H1 (cell line): ENCODE results near the gene CST9L. TPM values are rescaled to one million over a fixed set of nuclear protein-coding genes. Genes with fewer than 3 reads are reported as not detected.
A peak's percentile ranks its signal among the peaks of the same experiment; 100 is the strongest.

Experiments
- CTCF ChIA-PET: fragments of 300-600 bp; sonication (Branson Sonifier 250); formaldehyde crosslinking; loops from one replicate; lab custom pipeline; 2021; ENCODE audit not compliant: partially characterized antibody; lab: Charles Lee
- POLR2A ChIA-PET: fragments of 300-600 bp; sonication (Branson Sonifier 250); formaldehyde crosslinking; loops from one replicate; lab custom pipeline; 2021; ENCODE audit warnings: inconsistent platforms; ENCODE audit not compliant: partially characterized antibody; lab: Charles Lee
- DNase-seq, 2 experiments: peaks; one replicate each; pipeline versions ENCODE4 v3.0.0 to v3.0.0-alpha.2; 2010 to 2022; ENCODE audit warnings: low spot score in 2 of 2, low read depth in 1 of 2, mixed read lengths in 1 of 2
- FAIRE-seq: peaks from 2 replicates; lab custom pipeline; 2011; peaks lifted over from hg19 to GRCh38; lab: Jason Lieb, UNC
- H2AFZ ChIP-seq: 2 replicates; pipeline ENCODE4 v1.8.1; 2012; ENCODE audit warnings: low read length, inconsistent platforms
- H2AK5ac ChIP-seq: 2 replicates; pipeline ENCODE4 v1.6.1; 2013; ENCODE audit warnings: low read depth, low read length
- H2BK120ac ChIP-seq: replicated peaks from 2 replicates; pipeline ENCODE3; 2013; ENCODE audit warnings: low read depth, low read length, inconsistent platforms
- H2BK12ac ChIP-seq: 2 replicates; pipeline ENCODE4 v1.6.1; 2013; ENCODE audit warnings: low read depth, low read length
- H2BK15ac ChIP-seq: 2 replicates; pipeline ENCODE4 v1.6.1; 2013; ENCODE audit warnings: low read length
- H2BK20ac ChIP-seq: 2 replicates; pipeline ENCODE4 v1.6.1; 2013; ENCODE audit warnings: low read length
- H2BK5ac ChIP-seq: 2 replicates; pipeline ENCODE4 v1.6.1; 2013; ENCODE audit warnings: low read depth, low read length
- H3K14ac ChIP-seq: 2 replicates; pipeline ENCODE4 v1.6.1; 2013; ENCODE audit warnings: inconsistent platforms; ENCODE audit not compliant: insufficient read length
- H3K18ac ChIP-seq: 2 replicates; pipeline ENCODE4 v1.6.1; 2013; ENCODE audit warnings: low read length; ENCODE audit errors: extremely low read depth
- H3K23ac ChIP-seq: 2 replicates; pipeline ENCODE4 v1.6.1; 2013; ENCODE audit warnings: inconsistent platforms; ENCODE audit not compliant: insufficient read length
- H3K23me2 ChIP-seq: 2 replicates; pipeline ENCODE4 v1.6.1; 2013; ENCODE audit warnings: low read depth, low read length
- H3K27ac ChIP-seq: 2 replicates; pipeline ENCODE4 v1.6.1; 2011; ENCODE audit warnings: low read depth, low read length, inconsistent platforms
- H3K27me3 ChIP-seq, 4 experiments: replicated peaks in 1 of 4; 1 replicate in 1 of 4; 2 replicates in 3 of 4; pipeline versions ENCODE4 v1.6.1 to v1.8.1; 2011 to 2013; ENCODE audit warnings: low read length in 3 of 4, mild to moderate bottlenecking in 3 of 4, inconsistent platforms in 2 of 4, mixed read lengths in 2 of 4, moderate library complexity in 1 of 4; ENCODE audit not compliant: control insufficient read depth in 3 of 4, insufficient read depth in 3 of 4; ENCODE audit errors: extremely low read depth in 1 of 4
- H3K36me3 ChIP-seq, 4 experiments: 2 replicates each; pipeline versions ENCODE4 v1.6.1 to v1.8.1; 2011 to 2013; ENCODE audit warnings: mild to moderate bottlenecking in 4 of 4, low read length in 3 of 4, moderate library complexity in 2 of 4, control low read depth in 1 of 4, inconsistent platforms in 1 of 4; ENCODE audit not compliant: insufficient read depth in 4 of 4, control insufficient read depth in 2 of 4
- H3K4ac ChIP-seq: replicated peaks from 2 replicates; pipeline ENCODE3; 2013; ENCODE audit warnings: low read length, low read depth, mixed read lengths, inconsistent platforms; ENCODE audit not compliant: insufficient read length
- H3K4me1 ChIP-seq, 4 experiments: replicated peaks in 1 of 4; 1 replicate in 1 of 4; 2 replicates in 3 of 4; pipeline versions ENCODE4 v1.6.1 to v1.8.1; 2011 to 2013; ENCODE audit warnings: low read length in 3 of 4, inconsistent platforms in 2 of 4, mixed read lengths in 1 of 4; ENCODE audit not compliant: insufficient read depth in 4 of 4, control insufficient read depth in 3 of 4
- H3K4me2 ChIP-seq, 2 experiments: 2 replicates each; pipeline versions ENCODE4 v1.6.1 to v1.8.1; 2011 to 2013; ENCODE audit warnings: low read depth in 2 of 2, low read length in 2 of 2, control low read depth in 1 of 2, inconsistent platforms in 1 of 2, mild to moderate bottlenecking in 1 of 2; ENCODE audit not compliant: insufficient read depth in 1 of 2
- H3K4me3 ChIP-seq, 4 experiments: fragments of 200-600, 300-600 bp in 1 of 4; sonication (generic), shearing (Covaris generic), sonication (Bioruptor Twin) in 1 of 4; 2 replicates each; pipeline versions ENCODE4 v1.5.1 to v1.8.1; 2011 to 2016; ENCODE audit warnings: low read length in 4 of 4, low read depth in 3 of 4, control low read depth in 2 of 4, inconsistent platforms in 2 of 4, mild to moderate bottlenecking in 2 of 4, mixed read lengths in 1 of 4, moderate library complexity in 1 of 4; ENCODE audit not compliant: insufficient read depth in 2 of 4; ENCODE audit errors: extremely low read depth in 1 of 4
- H3K56ac ChIP-seq: replicated peaks from 2 replicates; pipeline ENCODE3; 2013; ENCODE audit warnings: low read depth, mild to moderate bottlenecking, mixed read lengths, low read length, inconsistent platforms; ENCODE audit not compliant: insufficient read length
- H3K79me1 ChIP-seq: 2 replicates; pipeline ENCODE4 v1.6.1; 2013; ENCODE audit warnings: low read depth, low read length, control low read depth
- H3K79me2 ChIP-seq, 2 experiments: 2 replicates each; pipeline versions ENCODE4 v1.6.1 to v1.8.1; 2012 to 2013; ENCODE audit warnings: low read length in 2 of 2, mild to moderate bottlenecking in 2 of 2, inconsistent platforms in 1 of 2; ENCODE audit not compliant: insufficient read depth in 2 of 2, control insufficient read depth in 1 of 2
- H3K9ac ChIP-seq, 4 experiments: replicated peaks in 1 of 4; 1 replicate in 1 of 4; 2 replicates in 3 of 4; pipeline versions ENCODE4 v1.6.1 to v1.8.1; 2011 to 2013; ENCODE audit warnings: low read depth in 3 of 4, low read length in 3 of 4, control low read depth in 2 of 4, mild to moderate bottlenecking in 2 of 4, moderate library complexity in 2 of 4, inconsistent platforms in 1 of 4; ENCODE audit errors: extremely low read depth in 1 of 4
- H3K9me3 ChIP-seq, 2 experiments: 2 replicates each; pipeline versions ENCODE4 v1.6.1 to v1.8.1; 2012 to 2013; ENCODE audit warnings: mild to moderate bottlenecking in 2 of 2, moderate library complexity in 2 of 2, control low read depth in 1 of 2, inconsistent platforms in 1 of 2, low read depth in 1 of 2, low read length in 1 of 2, mixed read lengths in 1 of 2; ENCODE audit not compliant: insufficient read depth in 2 of 2
- H4K20me1 ChIP-seq, 2 experiments: replicated peaks in 1 of 2; 2 replicates each; pipeline versions ENCODE3 to v1.8.1; 2011 to 2013; ENCODE audit warnings: inconsistent platforms in 2 of 2, low read length in 2 of 2, mild to moderate bottlenecking in 1 of 2; ENCODE audit not compliant: insufficient read depth in 2 of 2, control insufficient read depth in 1 of 2
- H4K5ac ChIP-seq: 2 replicates; pipeline ENCODE4 v1.6.1; 2013; ENCODE audit warnings: low read length, low read depth, mixed read lengths, inconsistent platforms; ENCODE audit not compliant: insufficient read length
- H4K8ac ChIP-seq: 2 replicates; pipeline ENCODE4 v1.8.0; 2013; ENCODE audit warnings: mild to moderate bottlenecking, moderate library complexity, low read length, inconsistent platforms; ENCODE audit not compliant: insufficient read depth; ENCODE audit errors: extremely low read depth
- H4K91ac ChIP-seq: replicated peaks from 2 replicates; pipeline ENCODE3; 2013; ENCODE audit warnings: low read length, mixed read lengths, inconsistent platforms; ENCODE audit not compliant: insufficient read length
- HDAC2 ChIP-seq, 2 experiments: fragments of 300-600 bp in 1 of 2; sonication (generic) in 1 of 2; IDR thresholded peaks; 2 replicates each; pipeline ENCODE4 v1.6.1; 2011 to 2012; ENCODE audit warnings: low read depth in 2 of 2, low read length in 2 of 2, mild to moderate bottlenecking in 2 of 2, moderate library complexity in 2 of 2, borderline replicate concordance in 1 of 2, inconsistent platforms in 1 of 2
- SP4 ChIP-seq: IDR thresholded peaks from 2 replicates; pipeline ENCODE4 v1.6.1; 2012; ENCODE audit warnings: low read length, inconsistent platforms
- SUZ12 ChIP-seq: fragments of 200-600 bp; sonication (generic); IDR thresholded peaks from 2 replicates; pipeline ENCODE4 v1.6.1; 2012; ENCODE audit warnings: mild to moderate bottlenecking, inconsistent platforms, low read length, moderate library complexity, mixed read lengths
- WGBS, 2 experiments: shearing (Covaris generic) in 1 of 2; methylation state at CpG; one replicate each; pipeline versions ENCODE4 v1.1.6 to v1.1.7; 2013 to 2015; ENCODE audit warnings: low lambda C conversion rate in 2 of 2, mixed read lengths in 2 of 2, inconsistent platforms in 1 of 2, low coverage in 1 of 2, missing lambda C conversion rate in 1 of 2; ENCODE audit not compliant: insufficient replicate concordance in 2 of 2, insufficient coverage in 1 of 2, insufficient read length in 1 of 2; ENCODE audit errors: extremely low coverage in 1 of 2, missing lambda C conversion rate in 1 of 2; 5-methylcytosine and 5-hydroxymethylcytosine counted together
- polyA plus RNA-seq, 7 experiments: library from polyadenylated mRNA; depleted of rRNA in 3 of 7; stranded (reverse) in 5 of 7; unstranded in 2 of 7; fragments of >200 nt in 5 of 7; fragments of 200-250 nt in 2 of 7; gene quantifications; 1 replicate in 5 of 7; 2 replicates in 1 of 7; 4 replicates in 1 of 7; pipeline versions ENCODE4 v1.2.1 to v1.2.3, GENCODE V29; 2011 to 2013; ENCODE audit warnings: missing spikeins in 2 of 7, mixed read lengths in 2 of 7
- total RNA-seq: library from RNA; stranded (reverse); fragmentation: NEBNext Ultra II Directional; extraction: Animal tissue kit (Norgen Biotek cat#: 25700); gene quantifications from 2 replicates; pipeline ENCODE4 v1.2.1, GENCODE V29; 2021

Gene CST9L
- total and polyA plus RNA-seq, 2 of the 8 experiments (the other 6 are each of a cell fraction or from before 2014, with no cell fraction given), result not detected

DNA sequence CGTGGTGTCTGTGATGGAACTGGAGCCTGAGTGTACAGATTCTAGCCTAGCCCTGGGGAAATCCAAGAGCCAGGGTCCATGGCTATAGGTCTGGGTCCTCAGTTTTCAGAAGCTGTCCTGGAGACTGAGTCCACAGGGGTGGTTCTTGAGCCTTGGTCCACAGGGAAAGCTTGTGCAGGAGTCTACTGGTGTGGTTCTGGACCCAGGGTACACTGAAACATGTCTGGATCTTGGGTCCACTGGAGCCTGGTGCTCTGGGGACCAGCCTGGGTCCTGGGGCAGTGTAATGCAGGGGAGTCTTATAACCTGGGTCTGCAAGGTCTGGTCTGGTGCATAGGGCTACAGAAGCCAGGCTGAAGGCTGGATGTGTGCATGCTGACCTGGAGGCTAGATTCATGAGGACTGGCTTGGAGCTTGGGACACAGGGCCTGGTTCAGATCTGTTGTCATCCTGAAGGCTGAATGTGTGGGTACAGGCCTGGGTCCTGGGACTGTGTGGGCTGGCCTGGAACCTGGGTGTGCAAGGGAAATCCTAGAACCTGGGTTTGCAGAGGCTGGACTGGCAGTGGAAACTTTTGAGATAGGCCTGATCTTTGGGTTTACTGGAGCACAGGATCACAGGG, 5.5 kb downstream of the CST9L start:
- H3K36me3 ChIP-seq, result no peaks in the 10 kb centered on the region; a peak in 1 of 8 replicates
- H4K8ac ChIP-seq, result no peak overlapping the region
- H3K14ac ChIP-seq, result no peak overlapping the region
- H2BK5ac ChIP-seq, result no peak overlapping the region
- CTCF ChIA-PET, result interaction anchor here (5.4 kb wide), 1 partner anchor 21 kb away, joined by 32 read pairs; no protein-coding TSS in a partner anchor
- no peaks in the 10 kb centered on the region for H3K79me1 ChIP-seq
- no peak overlapping the region for H3K9ac ChIP-seq
- peaks cover 14 to 17% of the 10 kb centered on the region in 2 experiments for H3K9me3 ChIP-seq
- no peak for FAIRE-seq
- peak overlapping the region; percentile 98; the same call in 1 of the 2 replicates for H2BK15ac ChIP-seq
- no peak overlapping the region for H2AFZ ChIP-seq
- POLR2A ChIA-PET, result no interaction called here
- WGBS, 2 experiments, result 92% methylated on average over 1 of the region's 1 CpG; no CpG with 5 or more reads in 1 of the 2 experiments
- H4K91ac ChIP-seq, result no peak overlapping the region
- H4K5ac ChIP-seq, result no peak overlapping the region
- no peak overlapping the region for H2BK20ac ChIP-seq
- no peak overlapping the region for H2BK12ac ChIP-seq
- no peak overlapping the region for H3K4ac ChIP-seq
- no peaks in the 10 kb centered on the region for H3K27me3 ChIP-seq
- H2AK5ac ChIP-seq, result no peak overlapping the region
- H3K79me2 ChIP-seq, result no peaks in the 10 kb centered on the region
- no peak overlapping the region for H3K56ac ChIP-seq
- no peak overlapping the region for H3K4me2 ChIP-seq
- H3K18ac ChIP-seq, result no peak overlapping the region
- no peak overlapping the region for H2BK120ac ChIP-seq
- no peak overlapping the region for H3K4me3 ChIP-seq
- H3K23ac ChIP-seq, result no peak overlapping the region
- no peak overlapping the region for H3K27ac ChIP-seq
- DNase-seq, result no peak
- H3K4me1 ChIP-seq, result no peaks in the 10 kb centered on the region
- no peaks in the 10 kb centered on the region for H3K23me2 ChIP-seq
- no peaks in the 10 kb centered on the region for H4K20me1 ChIP-seq
- TF ChIP-seq SUZ12 (no peak), SP4 (no peak), HDAC2 (IDR thresholded peaks at IDR 0.05; ENCODE audit: borderline replicate concordance in 1 of 2, low read depth in 2 of 2, low read length in 2 of 2) (no peak)
